ENCODE measurements around the gene MS4A15. TPM values are rescaled to one million over a fixed set of nuclear protein-coding genes. Genes with fewer than 3 reads are reported as not detected.
"Not testable (repeated sequence)": the region's sequence is repeated elsewhere in the genome, so short reads cannot be mapped to it uniquely, and the experiment has no call there.

MS4A15 gene
- total and polyA plus RNA-seq, 4 donors: 0.17 TPM; not detected in 3

GRCh38 chr11:60810151-60810550 lies 53.5 kb downstream of the MS4A15 start:
- H3K27ac ChIP-seq (ENCODE audit: low read depth, low read length): no peak overlapping the region
- H3K4me1 ChIP-seq (ENCODE audit: control insufficient read depth, insufficient read depth, low read length): no peaks in the 10 kb centered on the region
- H3K4me3 ChIP-seq (ENCODE audit: low read depth, low read length): no peak overlapping the region
- DNase-seq (ENCODE audit: low read depth in 4 of 6, low spot score in 6 of 6): no peak
- H3K27me3 ChIP-seq (ENCODE audit: control insufficient read depth, insufficient read depth, low read length): no peaks in the 10 kb centered on the region
- H3K9me3 ChIP-seq (ENCODE audit: control insufficient read depth, insufficient read depth, low read length): no peaks in the 10 kb centered on the region
- 86% methylated on average over 4 of the region's 4 CpGs for WGBS (ENCODE audit: insufficient coverage)
- H3K36me3 ChIP-seq (ENCODE audit: control insufficient read depth, insufficient read depth, low read length): no peaks in the 10 kb centered on the region

DNA sequence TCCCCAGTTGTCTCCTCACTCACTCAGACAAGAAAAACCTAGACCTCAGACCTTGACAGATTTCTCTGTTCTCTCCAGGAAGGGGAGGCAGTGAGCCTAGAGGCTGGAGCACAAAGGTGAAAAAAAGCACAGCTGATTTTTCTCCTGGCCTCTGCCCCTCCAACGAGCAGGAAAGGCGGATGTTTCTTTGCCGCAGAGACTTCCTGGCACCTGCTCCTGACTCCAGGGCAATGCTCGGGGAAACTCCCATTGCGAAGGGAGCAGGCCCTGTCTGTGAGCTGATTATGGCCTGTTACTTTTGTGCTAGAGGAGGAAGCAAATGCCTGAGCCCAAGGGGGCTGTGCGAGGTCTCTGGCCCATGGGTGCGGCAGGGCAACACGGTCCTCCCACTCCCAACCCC lies 53.9 kb downstream of the MS4A15 start:
- DNase-seq (ENCODE audit: low read depth in 4 of 6, low spot score in 6 of 6): no peak
- H3K27me3 ChIP-seq (ENCODE audit: control insufficient read depth, insufficient read depth, low read length): no peaks in the 10 kb centered on the region
- H3K4me1 ChIP-seq (ENCODE audit: control insufficient read depth, insufficient read depth, low read length): no peaks in the 10 kb centered on the region
- H3K36me3 ChIP-seq (ENCODE audit: control insufficient read depth, insufficient read depth, low read length): no peaks in the 10 kb centered on the region
- WGBS (ENCODE audit: insufficient coverage): 73% methylated on average over 8 of the region's 8 CpGs
- H3K4me3 ChIP-seq (ENCODE audit: low read depth, low read length): no peak overlapping the region
- no peak overlapping the region for H3K27ac ChIP-seq (ENCODE audit: low read depth, low read length)
- no peaks in the 10 kb centered on the region for H3K9me3 ChIP-seq (ENCODE audit: control insufficient read depth, insufficient read depth, low read length)

DNA sequence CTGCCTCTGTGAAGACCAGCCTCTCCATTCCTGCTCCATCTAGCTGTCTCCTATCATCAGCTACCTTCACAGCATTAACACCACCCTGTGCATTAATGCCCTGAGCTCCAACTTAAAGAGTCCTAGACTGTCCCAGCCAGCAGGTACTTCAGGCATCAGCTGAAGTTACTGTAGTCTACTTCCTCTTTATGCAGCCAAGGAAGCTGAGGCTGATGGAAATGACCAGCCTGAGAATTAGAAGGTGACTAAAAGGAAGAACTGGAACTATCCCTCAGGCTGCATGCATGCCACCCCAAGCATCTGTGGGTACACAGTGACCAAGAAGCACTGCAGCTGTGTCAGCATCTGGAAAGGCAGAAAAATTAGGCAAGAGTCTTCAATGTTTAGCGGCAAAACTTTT lies 56.7 kb downstream of the MS4A15 start:
- no peaks in the 10 kb centered on the region for H3K4me1 ChIP-seq (ENCODE audit: control insufficient read depth, insufficient read depth, low read length)
- H3K36me3 ChIP-seq (ENCODE audit: control insufficient read depth, insufficient read depth, low read length): no peaks in the 10 kb centered on the region
- no peak overlapping the region for H3K27ac ChIP-seq (ENCODE audit: low read depth, low read length)
- no peak overlapping the region for H3K4me3 ChIP-seq (ENCODE audit: low read depth, low read length)
- WGBS (ENCODE audit: insufficient coverage): 89% methylated on average over 1 of the region's 1 CpG
- DNase-seq (ENCODE audit: low read depth in 4 of 6, low spot score in 6 of 6): no peak
- H3K27me3 ChIP-seq (ENCODE audit: control insufficient read depth, insufficient read depth, low read length): no peaks in the 10 kb centered on the region
- peaks cover 8% of the 10 kb centered on the region for H3K9me3 ChIP-seq (ENCODE audit: control insufficient read depth, insufficient read depth, low read length)

DNA sequence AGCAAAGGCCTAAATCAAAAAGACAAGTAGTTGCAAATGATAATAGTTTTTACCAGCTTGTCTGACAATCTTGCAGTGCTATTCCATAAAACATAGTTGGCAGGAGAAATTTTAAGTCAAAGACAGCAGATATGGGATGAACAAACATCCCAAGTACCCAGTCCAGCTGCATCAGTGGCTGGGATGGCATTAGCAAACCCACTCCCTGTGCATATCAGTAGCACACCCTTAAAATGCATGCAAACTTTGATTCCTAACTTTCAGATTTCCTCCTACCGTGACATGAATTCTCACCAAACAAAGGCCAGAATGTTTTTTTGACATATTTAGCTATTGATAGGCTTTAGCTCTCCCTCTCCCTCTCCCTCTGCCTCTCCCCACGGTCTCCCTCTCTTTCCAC lies 57.4 kb downstream of the MS4A15 start:
- Histone ChIP-seq H3K4me1 (ENCODE audit: control insufficient read depth, insufficient read depth, low read length) (no peaks in the 10 kb centered on the region), H3K4me3 (ENCODE audit: low read depth, low read length) (no peak overlapping the region), H3K36me3 (ENCODE audit: control insufficient read depth, insufficient read depth, low read length) (no peaks in the 10 kb centered on the region), H3K27me3 (ENCODE audit: control insufficient read depth, insufficient read depth, low read length) (no peaks in the 10 kb centered on the region), H3K27ac (ENCODE audit: low read depth, low read length) (no peak overlapping the region), H3K9me3 (ENCODE audit: control insufficient read depth, insufficient read depth, low read length) (peaks cover 8% of the 10 kb centered on the region)
- no peak for DNase-seq (ENCODE audit: low read depth in 4 of 6, low spot score in 6 of 6)
- no CpG with 5 or more reads among the region's 2 CpGs for WGBS (ENCODE audit: insufficient coverage)

- H3K27ac ChIP-seq (ENCODE audit: low read depth, low read length): no peak overlapping the region
- 89% methylated on average over 1 of the region's 2 CpGs for WGBS (ENCODE audit: insufficient coverage)
- H3K4me3 ChIP-seq (ENCODE audit: low read depth, low read length): no peak overlapping the region
- no peaks in the 10 kb centered on the region for H3K4me1 ChIP-seq (ENCODE audit: control insufficient read depth, insufficient read depth, low read length)
- no peaks in the 10 kb centered on the region for H3K36me3 ChIP-seq (ENCODE audit: control insufficient read depth, insufficient read depth, low read length)
- H3K9me3 ChIP-seq (ENCODE audit: control insufficient read depth, insufficient read depth, low read length): peaks cover 8% of the 10 kb centered on the region
- no peak for DNase-seq (ENCODE audit: low read depth in 4 of 6, low spot score in 6 of 6)
- no peaks in the 10 kb centered on the region for H3K27me3 ChIP-seq (ENCODE audit: control insufficient read depth, insufficient read depth, low read length)
Observed at GRCh38 chr11:60816590-60817157, 60.0 kb downstream of the MS4A15 start.

GRCh38 chr11:60818057-60818456 lies 61.4 kb downstream of the MS4A15 start:
- DNase-seq (ENCODE audit: low read depth in 4 of 6, low spot score in 6 of 6): no peak
- 84% methylated on average over 3 of the region's 4 CpGs for WGBS (ENCODE audit: insufficient coverage)
- H3K27ac ChIP-seq (ENCODE audit: low read depth, low read length): no peak overlapping the region
- peaks cover 8% of the 10 kb centered on the region for H3K9me3 ChIP-seq (ENCODE audit: control insufficient read depth, insufficient read depth, low read length)
- no peaks in the 10 kb centered on the region for H3K27me3 ChIP-seq (ENCODE audit: control insufficient read depth, insufficient read depth, low read length)
- no peaks in the 10 kb centered on the region for H3K4me1 ChIP-seq (ENCODE audit: control insufficient read depth, insufficient read depth, low read length)
- no peak overlapping the region for H3K4me3 ChIP-seq (ENCODE audit: low read depth, low read length)
- H3K36me3 ChIP-seq (ENCODE audit: control insufficient read depth, insufficient read depth, low read length): no peaks in the 10 kb centered on the region

DNA sequence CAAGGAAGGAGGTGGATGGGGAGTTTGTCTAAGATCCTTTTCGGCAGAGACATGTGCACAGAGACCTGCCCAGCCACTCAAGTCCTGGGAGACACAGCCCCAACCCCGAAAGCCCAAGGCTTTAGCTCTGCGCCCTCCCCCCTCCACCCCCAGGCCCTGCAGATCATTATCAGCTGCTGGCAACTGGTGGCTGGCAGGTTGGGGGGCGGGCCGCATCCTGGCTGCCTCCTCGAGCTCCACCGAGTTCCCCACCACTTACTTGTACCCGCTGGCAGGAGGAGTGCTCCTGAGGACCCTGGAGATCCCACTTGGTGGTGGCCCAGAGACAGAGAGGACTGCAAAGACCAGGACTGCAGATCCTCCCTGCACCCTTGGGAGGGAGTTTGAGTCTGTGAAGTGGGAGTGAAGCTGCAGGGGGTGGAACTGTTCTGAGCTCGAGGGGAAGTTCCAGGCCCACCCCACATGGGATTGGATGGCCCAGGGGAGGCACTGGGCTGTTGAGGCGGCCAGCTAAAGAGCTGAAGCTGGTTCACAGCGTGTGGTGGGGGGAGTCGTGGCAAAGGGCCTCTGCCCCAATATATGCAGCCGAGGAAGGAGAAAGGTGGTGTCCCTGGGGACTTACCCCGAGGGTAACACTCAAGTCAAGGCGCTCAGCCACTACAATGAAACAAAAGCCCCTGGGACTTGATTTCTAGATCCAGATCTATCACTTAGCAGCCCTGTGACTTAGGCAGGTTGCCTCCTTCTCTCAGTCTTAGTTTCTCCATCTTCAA lies 65.3 kb downstream of the MS4A15 start:
- DNase-seq (ENCODE audit: low read depth in 4 of 6, low spot score in 6 of 6): no peak
- WGBS (ENCODE audit: insufficient coverage): 70% methylated on average over 14 of the region's 15 CpGs
- H3K4me3 ChIP-seq (ENCODE audit: low read depth, low read length): no peak overlapping the region

GRCh38 chr11:60823745-60824306 lies 67.2 kb downstream of the MS4A15 start:
- DNase-seq (ENCODE audit: low read depth in 4 of 6, low spot score in 6 of 6); H3K9me3 ChIP-seq (ENCODE audit: control insufficient read depth, insufficient read depth, low read length); H3K27me3 ChIP-seq (ENCODE audit: control insufficient read depth, insufficient read depth, low read length); H3K27ac ChIP-seq (ENCODE audit: low read depth, low read length); H3K4me1 ChIP-seq (ENCODE audit: control insufficient read depth, insufficient read depth, low read length); H3K36me3 ChIP-seq (ENCODE audit: control insufficient read depth, insufficient read depth, low read length); H3K4me3 ChIP-seq (ENCODE audit: low read depth, low read length): not testable (repeated sequence)
- WGBS (ENCODE audit: insufficient coverage): 95% methylated on average over 4 of the region's 5 CpGs

More for the DNA sequence above, 65.3 kb downstream of the MS4A15 start:
- Histone ChIP-seq H3K36me3 (ENCODE audit: control insufficient read depth, insufficient read depth, low read length) (no peaks in the 10 kb centered on the region), H3K27me3 (ENCODE audit: control insufficient read depth, insufficient read depth, low read length) (no peaks in the 10 kb centered on the region), H3K27ac (ENCODE audit: low read depth, low read length) (no peak overlapping the region), H3K4me1 (ENCODE audit: control insufficient read depth, insufficient read depth, low read length) (no peaks in the 10 kb centered on the region), H3K9me3 (ENCODE audit: control insufficient read depth, insufficient read depth, low read length) (peaks cover 4% of the 10 kb centered on the region)

DNA sequence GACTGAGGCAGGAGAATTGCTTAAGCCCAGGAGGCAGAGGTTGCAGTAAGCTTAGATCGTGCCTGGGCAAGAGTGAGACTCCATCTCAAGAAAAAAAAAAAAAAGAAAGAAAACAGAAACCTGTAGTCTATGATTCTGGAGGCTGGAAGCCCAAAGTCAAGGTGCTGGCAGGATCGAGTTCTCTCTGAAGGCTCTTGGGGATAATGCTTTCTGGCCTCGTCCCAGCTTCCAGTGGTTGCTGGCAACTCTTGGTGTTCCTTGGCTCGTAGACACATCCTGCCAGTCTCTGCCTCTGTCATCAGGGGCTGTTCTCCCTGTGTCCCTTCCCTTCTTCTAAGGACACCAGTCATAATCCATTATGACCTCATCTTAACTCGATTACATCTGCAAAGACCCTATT lies 68.5 kb downstream of the MS4A15 start:
- WGBS (ENCODE audit: insufficient coverage): 76% methylated on average over 4 of the region's 5 CpGs
- H3K9me3 ChIP-seq (ENCODE audit: control insufficient read depth, insufficient read depth, low read length): no peaks in the 10 kb centered on the region
- H3K4me1 ChIP-seq (ENCODE audit: control insufficient read depth, insufficient read depth, low read length): no peaks in the 10 kb centered on the region
- no peak overlapping the region for H3K4me3 ChIP-seq (ENCODE audit: low read depth, low read length)
- H3K27me3 ChIP-seq (ENCODE audit: control insufficient read depth, insufficient read depth, low read length): no peaks in the 10 kb centered on the region
- H3K27ac ChIP-seq (ENCODE audit: low read depth, low read length): no peak overlapping the region
- DNase-seq (ENCODE audit: low read depth in 4 of 6, low spot score in 6 of 6): no peak
- no peaks in the 10 kb centered on the region for H3K36me3 ChIP-seq (ENCODE audit: control insufficient read depth, insufficient read depth, low read length)

DNA sequence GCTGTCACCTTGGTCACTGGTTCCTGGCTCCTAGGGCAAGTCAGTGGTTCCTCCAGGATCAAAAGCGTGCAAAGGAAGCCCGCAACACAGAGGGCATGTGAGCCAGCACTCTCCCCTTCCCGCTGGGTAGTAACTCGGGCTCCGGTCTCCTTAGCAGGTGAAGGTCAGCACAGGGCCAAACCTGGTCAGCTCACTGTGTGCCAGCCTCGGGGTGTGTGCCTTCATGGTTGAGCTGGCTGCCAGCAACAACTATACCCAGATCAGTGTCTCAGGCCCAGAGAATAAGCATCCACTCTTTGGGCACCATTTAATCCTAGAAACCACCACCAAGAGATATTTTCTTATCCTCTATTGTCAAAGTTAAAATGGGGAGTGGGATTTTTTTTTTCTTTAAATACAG lies 69.1 kb downstream of the MS4A15 start:
- 78% methylated on average over 6 of the region's 6 CpGs for WGBS (ENCODE audit: insufficient coverage)
- no peak overlapping the region for H3K27ac ChIP-seq (ENCODE audit: low read depth, low read length)
- no peaks in the 10 kb centered on the region for H3K27me3 ChIP-seq (ENCODE audit: control insufficient read depth, insufficient read depth, low read length)
- no peaks in the 10 kb centered on the region for H3K4me1 ChIP-seq (ENCODE audit: control insufficient read depth, insufficient read depth, low read length)
- H3K36me3 ChIP-seq (ENCODE audit: control insufficient read depth, insufficient read depth, low read length): no peaks in the 10 kb centered on the region
- no peak overlapping the region for H3K4me3 ChIP-seq (ENCODE audit: low read depth, low read length)
- H3K9me3 ChIP-seq (ENCODE audit: control insufficient read depth, insufficient read depth, low read length): no peaks in the 10 kb centered on the region
- no peak for DNase-seq (ENCODE audit: low read depth in 4 of 6, low spot score in 6 of 6)
